Smooth muscle cell (in vitro differentiated cells): Measurements from ENCODE around the gene FIGNL1. TPM values are rescaled to one million over a fixed set of nuclear protein-coding genes. Genes with fewer than 3 reads are reported as not detected.

Source experiments
- DNase-seq: peaks from one replicate; lab custom pipeline; 2025; ENCODE audit not compliant: unreplicated experiment; lab: John Stamatoyannopoulos, UW
- H2AFZ ChIP-seq: fragments of 200-600 bp; sonication (generic); 2 replicates; pipeline ENCODE4 v1.6.0; 2016; ENCODE audit warnings: antibody characterized with exemption, low read depth, mild to moderate bottlenecking
- H3F3A ChIP-seq: fragments of 200-600 bp; sonication (generic); 2 replicates; pipeline ENCODE4 v1.6.0; 2017; ENCODE audit warnings: antibody characterized with exemption, low read depth
- H3K27ac ChIP-seq: fragments of 200-600 bp; sonication (generic); 2 replicates; pipeline ENCODE4 v1.5.1; 2016; ENCODE audit warnings: low read depth, mild to moderate bottlenecking
- H3K27me3 ChIP-seq: fragments of 200-600 bp; sonication (generic); 2 replicates; pipeline ENCODE4 v1.6.1; 2016; ENCODE audit warnings: low read depth, mild to moderate bottlenecking
- H3K36me3 ChIP-seq: fragments of 200-600 bp; sonication (generic); 2 replicates; pipeline ENCODE4 v1.5.1; 2016; ENCODE audit warnings: low read depth
- H3K4me1 ChIP-seq: fragments of 200-600 bp; sonication (generic); 2 replicates; pipeline ENCODE4 v1.5.1; 2016; ENCODE audit warnings: low read depth
- H3K4me2 ChIP-seq: fragments of 200-600 bp; sonication (generic); 2 replicates; pipeline ENCODE4 v1.6.0; 2016; ENCODE audit warnings: mild to moderate bottlenecking
- H3K4me3 ChIP-seq: fragments of 200-600 bp; sonication (generic); 2 replicates; pipeline ENCODE4 v1.5.1; 2016; ENCODE audit warnings: mild to moderate bottlenecking
- H3K79me2 ChIP-seq: fragments of 200-600 bp; sonication (generic); 2 replicates; pipeline ENCODE4 v1.6.0; 2016; ENCODE audit warnings: low read depth, mild to moderate bottlenecking
- H3K9ac ChIP-seq: fragments of 200-600 bp; sonication (generic); 2 replicates; pipeline ENCODE4 v1.6.0; 2016; ENCODE audit warnings: low read depth
- H3K9me3 ChIP-seq: fragments of 200-600 bp; sonication (generic); replicated peaks from 2 replicates; pipeline ENCODE4 v1.5.1; 2016; ENCODE audit warnings: low read depth
- H4K20me1 ChIP-seq: fragments of 200-600 bp; sonication (generic); 2 replicates; pipeline ENCODE4 v1.6.0; 2016; ENCODE audit warnings: low read depth
- CTCF ChIP-seq: fragments of 200-600 bp; sonication (generic); IDR thresholded peaks from 2 replicates; pipeline ENCODE4 v1.5.1; 2017; ENCODE audit warnings: borderline replicate concordance, mild to moderate bottlenecking, antibody characterized with exemption; ENCODE audit not compliant: insufficient read depth, poor library complexity, severe bottlenecking
- WGBS: methylation state at CpG from one replicate; pipeline ENCODE4 v1.1.7; 2016; ENCODE audit warnings: low lambda C conversion rate; 5-methylcytosine and 5-hydroxymethylcytosine counted together
- polyA plus RNA-seq: library from polyadenylated mRNA; unstranded; fragments of >200 nt; fragmentation: Nextera tagmentation; extraction: Ambion mirVana; gene quantifications from 2 replicates; pipeline ENCODE4 v1.2.1, GENCODE V29; 2016
- total RNA-seq: library from RNA; depleted of rRNA; stranded (reverse); fragments of >200 nt; gene quantifications from 2 replicates; pipeline ENCODE4 v1.2.3, GENCODE V29; 2014

FIGNL1 gene
- total and polyA plus RNA-seq, 2 experiments from 2014 or later = 6.3 to 10.8 TPM

- no peak overlapping the region for H3K9ac ChIP-seq
- no peaks in the 10 kb centered on the region for H3K79me2 ChIP-seq
- no peak overlapping the region for H3K4me2 ChIP-seq
- H3K36me3 ChIP-seq = no peaks in the 10 kb centered on the region
- WGBS = 91% methylated on average over 7 of the region's 7 CpGs
- TF ChIP-seq CTCF = no peak
- no peaks in the 10 kb centered on the region for H3K9me3 ChIP-seq
- no peak for DNase-seq
- H2AFZ ChIP-seq = no peak overlapping the region
- H3K4me3 ChIP-seq = no peak overlapping the region
- H3F3A ChIP-seq = no peaks in the 10 kb centered on the region
- peaks cover 52% of the 10 kb centered on the region for H3K27me3 ChIP-seq
- H3K4me1 ChIP-seq = no peaks in the 10 kb centered on the region
- H4K20me1 ChIP-seq = no peaks in the 10 kb centered on the region
- H3K27ac ChIP-seq = no peak overlapping the region
Measured at GRCh38 chr7:50405221-50405620, 44.9 kb downstream of the FIGNL1 start.

GRCh38 chr7:50404392-50404791, 45.8 kb downstream of the FIGNL1 start:
- Histone ChIP-seq H3K9ac (no peak overlapping the region), H3F3A (no peaks in the 10 kb centered on the region), H3K27me3 (peaks cover 52% of the 10 kb centered on the region), H3K79me2 (no peaks in the 10 kb centered on the region), H3K9me3 (no peaks in the 10 kb centered on the region), H3K27ac (no peak overlapping the region), H3K4me2 (no peak overlapping the region), H3K4me1 (no peaks in the 10 kb centered on the region), H3K36me3 (no peaks in the 10 kb centered on the region), H4K20me1 (no peaks in the 10 kb centered on the region), H2AFZ (no peak overlapping the region), H3K4me3 (no peak overlapping the region)
- DNase-seq = no peak
- 85% methylated on average over 7 of the region's 7 CpGs for WGBS
- TF ChIP-seq CTCF = no peak

- no peak overlapping the region for H3K4me3 ChIP-seq
- H2AFZ ChIP-seq = no peak overlapping the region
- H3K9ac ChIP-seq = no peak overlapping the region
Measured at GRCh38 chr7:50400114-50400513, 50.0 kb downstream of the FIGNL1 start.

More at GRCh38 chr7:50400114-50400513, 50.0 kb downstream of the FIGNL1 start:
- Histone ChIP-seq H3F3A (no peaks in the 10 kb centered on the region), H3K79me2 (no peaks in the 10 kb centered on the region), H3K4me1 (no peaks in the 10 kb centered on the region), H3K36me3 (no peaks in the 10 kb centered on the region), H4K20me1 (no peaks in the 10 kb centered on the region), H3K9me3 (no peaks in the 10 kb centered on the region), H3K4me2 (no peak overlapping the region), H3K27ac (no peak overlapping the region), H3K27me3 (peaks cover 65% of the 10 kb centered on the region)
- TF ChIP-seq CTCF = no peak
- no peak for DNase-seq
- 98% methylated on average over 38 of the region's 41 CpGs for WGBS
